NB4 (cell line): ENCODE results near the gene C16orf54.
A peak's percentile ranks its signal among the peaks of the same experiment; 100 is the strongest.
"Not testable (repeated sequence)": the region's sequence is repeated elsewhere in the genome, so short reads cannot be mapped to it uniquely, and the experiment has no call there.

ENCODE experiments used
- DNase-seq: peaks from one replicate; pipeline ENCODE4 v3.0.0; 2010; ENCODE audit warnings: low read depth
- H3K4me3 ChIP-seq: one replicate; pipeline ENCODE4 v1.5.1; 2011; ENCODE audit warnings: mild to moderate bottlenecking, low read depth, low read length, moderate library complexity
- MAX ChIP-seq: IDR thresholded peaks from 2 replicates; pipeline ENCODE4 v1.6.1; 2011; ENCODE audit warnings: low read depth, low read length
- MYC ChIP-seq: IDR thresholded peaks from 2 replicates; pipeline ENCODE4 v1.6.1; 2011; ENCODE audit warnings: low read depth, low read length
- POLR2A ChIP-seq: IDR thresholded peaks from 2 replicates; pipeline ENCODE4 v1.6.1; 2011; ENCODE audit warnings: mild to moderate bottlenecking; ENCODE audit not compliant: insufficient read length; ENCODE audit errors: extremely low read depth
- TF ChIP-seq, protein P1 (sequence below): IDR thresholded peaks from one replicate; pipeline ENCODE4 v1.5.1; 2012; ENCODE audit warnings: low read depth, low read length

C16orf54 gene

GRCh38 chr16:29745853-29746345 lies at the start of gene C16orf54:
Gene C16orf54, minus strand, starts transcription at chr16:29745990. Its CDS starts 1,039 bp downstream, at chr16:29744951.
- peak within 1 kb of the TSS; percentile 74 for H3K4me3 ChIP-seq
- peak; percentile 43 for TF ChIP-seq POLR2A
- no peak for TF ChIP-seq MAX
- peak; percentile 49 for TF ChIP-seq MYC
- TF ChIP-seq, protein P1, sequence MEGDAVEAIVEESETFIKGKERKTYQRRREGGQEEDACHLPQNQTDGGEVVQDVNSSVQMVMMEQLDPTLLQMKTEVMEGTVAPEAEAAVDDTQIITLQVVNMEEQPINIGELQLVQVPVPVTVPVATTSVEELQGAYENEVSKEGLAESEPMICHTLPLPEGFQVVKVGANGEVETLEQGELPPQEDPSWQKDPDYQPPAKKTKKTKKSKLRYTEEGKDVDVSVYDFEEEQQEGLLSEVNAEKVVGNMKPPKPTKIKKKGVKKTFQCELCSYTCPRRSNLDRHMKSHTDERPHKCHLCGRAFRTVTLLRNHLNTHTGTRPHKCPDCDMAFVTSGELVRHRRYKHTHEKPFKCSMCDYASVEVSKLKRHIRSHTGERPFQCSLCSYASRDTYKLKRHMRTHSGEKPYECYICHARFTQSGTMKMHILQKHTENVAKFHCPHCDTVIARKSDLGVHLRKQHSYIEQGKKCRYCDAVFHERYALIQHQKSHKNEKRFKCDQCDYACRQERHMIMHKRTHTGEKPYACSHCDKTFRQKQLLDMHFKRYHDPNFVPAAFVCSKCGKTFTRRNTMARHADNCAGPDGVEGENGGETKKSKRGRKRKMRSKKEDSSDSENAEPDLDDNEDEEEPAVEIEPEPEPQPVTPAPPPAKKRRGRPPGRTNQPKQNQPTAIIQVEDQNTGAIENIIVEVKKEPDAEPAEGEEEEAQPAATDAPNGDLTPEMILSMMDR: no peak
- peak; percentile 99 for DNase-seq

GRCh38 chr16:29794231-29794710 lies 48.5 kb upstream of the C16orf54 start:
- no peak for TF ChIP-seq MAX
- TF ChIP-seq, protein P1: no peak
- no peak for TF ChIP-seq MYC
- no peak for TF ChIP-seq POLR2A
- DNase-seq: no peak
- peak overlapping the region; percentile 8 for H3K4me3 ChIP-seq

DNA sequence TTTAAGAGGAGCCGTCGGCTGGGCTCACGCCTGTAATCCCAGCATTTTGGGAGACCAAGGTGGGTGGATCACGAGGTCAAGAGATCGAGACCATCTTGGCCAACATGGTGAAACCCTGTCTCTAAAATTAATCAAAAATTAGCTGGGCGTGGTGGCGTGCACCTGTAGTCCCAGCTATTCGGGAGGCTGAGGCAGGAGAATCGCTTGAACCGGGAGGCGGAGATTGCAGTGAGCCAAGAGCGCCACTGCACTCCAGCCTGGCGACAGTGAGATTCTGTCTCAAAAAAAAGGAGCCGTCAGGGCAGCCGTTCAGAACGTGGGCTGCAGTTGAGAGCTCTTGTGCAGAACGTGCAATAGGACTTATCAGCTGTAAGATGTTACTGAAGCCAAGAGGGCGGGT lies 47.4 kb upstream of the C16orf54 start:
- H3K4me3 ChIP-seq: peak overlapping the region; percentile 82
- DNase-seq: not testable (repeated sequence)

DNA sequence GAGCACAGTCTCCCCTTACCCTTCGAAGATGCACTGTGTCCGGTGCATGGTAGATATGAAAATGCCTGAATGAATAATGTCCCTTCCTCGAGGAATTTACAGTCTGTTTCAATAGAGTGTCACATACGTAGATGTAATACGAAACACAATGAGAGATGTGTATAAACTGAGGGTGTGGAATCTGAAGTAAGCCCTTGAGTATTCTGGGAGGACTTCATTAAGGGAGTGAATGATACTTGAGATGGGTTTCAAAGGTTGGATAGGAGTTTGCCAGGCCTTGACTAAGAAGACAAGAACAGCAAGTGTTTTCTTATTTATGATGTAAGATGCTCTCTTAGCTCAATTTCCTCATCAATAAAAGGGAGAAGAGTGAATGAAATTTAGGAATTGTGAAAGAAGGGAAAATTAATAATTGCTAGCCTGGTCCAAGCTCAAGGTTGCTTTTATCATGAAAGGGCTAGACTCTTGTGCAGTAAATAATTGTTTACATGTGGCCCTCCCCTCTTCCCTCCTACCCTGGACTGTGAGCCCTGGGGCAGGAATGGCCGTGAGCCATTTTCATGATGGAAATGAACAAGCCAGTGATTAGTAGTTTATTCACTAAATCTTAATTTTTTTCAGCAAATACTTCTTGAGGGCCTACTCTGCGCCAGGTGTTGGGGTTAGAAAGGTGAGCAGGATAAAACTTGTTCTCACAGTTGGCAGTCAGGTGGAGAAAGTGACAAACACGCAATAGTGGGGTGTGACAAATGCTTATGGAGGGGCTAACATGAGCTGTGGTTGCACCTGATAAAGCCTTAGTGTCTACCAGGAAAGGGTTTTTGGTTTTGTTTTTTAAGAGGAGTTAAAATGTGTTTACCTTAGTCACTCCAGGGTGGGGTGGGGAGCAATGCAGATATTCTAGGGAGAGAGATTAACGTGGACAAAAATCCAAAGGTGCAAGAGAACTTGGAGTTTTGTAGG lies 46.3 kb upstream of the C16orf54 start:
- TF ChIP-seq MYC (no peak), POLR2A (no peak), MAX (no peak)
- TF ChIP-seq, protein P1: no peak
- DNase-seq: no peak
- H3K4me3 ChIP-seq: peak overlapping the region; percentile 82

DNA sequence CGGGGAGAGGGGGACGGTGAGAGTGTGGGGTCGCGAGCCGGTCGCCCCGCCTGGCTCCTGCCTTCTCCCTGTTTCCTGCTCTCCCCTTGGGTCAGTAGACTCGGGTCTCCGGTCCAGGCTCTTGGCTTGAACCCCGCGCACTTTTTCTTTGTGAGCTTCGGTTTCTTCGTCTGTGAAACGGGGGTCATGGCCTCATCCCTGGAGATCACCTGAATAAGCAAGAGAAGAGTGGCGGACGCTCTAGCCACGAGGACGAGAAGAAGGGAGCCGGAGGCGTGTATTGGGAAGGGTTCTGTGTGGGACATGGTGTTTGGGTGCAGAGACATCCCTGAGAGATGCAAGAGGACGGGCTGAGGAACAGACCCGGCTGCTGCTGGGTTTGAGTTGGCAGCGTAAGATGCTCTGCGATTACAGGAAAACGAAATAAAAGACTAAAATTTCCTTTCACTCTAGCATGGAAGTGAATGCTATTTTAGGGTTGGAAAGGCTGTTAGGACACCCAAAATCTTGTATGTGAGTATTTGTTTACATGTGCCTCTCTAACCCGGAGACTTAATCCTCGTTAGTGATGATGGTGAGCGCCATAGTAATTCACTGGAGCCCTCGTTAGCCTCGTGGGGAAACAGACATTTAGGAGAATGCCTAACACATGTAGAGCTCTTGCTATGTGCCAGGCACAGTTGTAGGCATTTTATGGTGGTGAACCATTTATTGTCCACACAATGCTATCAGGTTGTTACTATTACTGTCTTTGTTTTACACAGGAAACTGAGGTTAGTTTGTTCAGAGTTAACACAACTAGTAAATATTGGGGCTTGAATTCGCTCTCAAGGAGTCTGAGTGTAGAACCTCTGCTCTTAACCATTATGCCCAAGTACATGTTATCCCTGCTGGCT lies 45.4 kb upstream of the C16orf54 start:
- peak; percentile 27 for DNase-seq
- TF ChIP-seq POLR2A (no peak), MYC (peak; percentile 7; the same call in 1 of the 2 replicates)
- peak overlapping the region; percentile 82 for H3K4me3 ChIP-seq

DNA sequence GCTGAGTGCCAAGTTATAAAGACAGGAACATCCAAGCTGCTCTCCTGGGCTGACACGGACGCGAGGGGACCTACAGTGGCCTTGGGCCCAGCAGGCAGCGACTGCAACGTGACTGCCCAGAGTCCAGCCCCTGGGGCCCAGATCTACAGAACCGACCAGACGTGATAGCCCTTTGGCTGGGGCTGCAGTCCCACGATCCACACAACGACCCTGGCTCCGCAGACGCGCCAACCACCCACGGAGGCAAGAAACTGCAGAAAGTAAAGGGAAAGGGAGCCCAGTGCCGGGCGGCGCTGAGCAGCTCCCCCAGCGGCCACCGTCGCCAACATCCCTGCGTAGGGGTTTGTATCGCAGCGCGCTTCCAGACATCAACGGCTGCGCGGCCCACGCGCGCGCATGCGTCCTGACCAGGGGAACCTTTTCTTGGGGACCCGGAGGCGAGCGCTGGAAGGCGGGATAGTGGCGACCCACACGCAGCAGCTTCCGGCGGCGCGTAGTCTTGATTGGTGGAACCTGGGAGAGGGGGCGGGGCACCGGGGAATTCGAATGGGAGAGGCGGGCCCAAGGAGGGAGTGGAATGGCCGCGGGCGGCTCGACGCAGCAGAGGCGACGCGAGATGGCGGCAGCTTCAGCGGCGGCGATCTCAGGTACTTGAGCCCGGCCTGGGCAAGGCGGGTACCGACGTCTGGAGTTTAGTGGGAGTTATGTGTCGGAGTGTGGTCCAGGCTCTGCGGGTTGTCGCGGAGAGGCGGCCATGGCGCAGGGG lies 44.6 kb upstream of the C16orf54 start, which contains the start of gene KIF22:
Gene KIF22 (plus strand): TSS at position 569 of the 766 bp plus-strand sequence. CDS start 9 bp downstream, at position 578.
- peak within 1 kb of the TSS; percentile 82 for H3K4me3 ChIP-seq
- TF ChIP-seq, protein P1: peak; percentile 61
- TF ChIP-seq MYC (peak; percentile 63; the same call in 1 of the 2 replicates), MAX (peak; percentile 66), POLR2A (peak; percentile 78)
- DNase-seq: peak; percentile 99
